ENCODE data around the gene MYO5C.
"Not testable (repeated sequence)": the region's sequence is repeated elsewhere in the genome, so short reads cannot be mapped to it uniquely, and the experiment has no call there.

MYO5C gene

DNA sequence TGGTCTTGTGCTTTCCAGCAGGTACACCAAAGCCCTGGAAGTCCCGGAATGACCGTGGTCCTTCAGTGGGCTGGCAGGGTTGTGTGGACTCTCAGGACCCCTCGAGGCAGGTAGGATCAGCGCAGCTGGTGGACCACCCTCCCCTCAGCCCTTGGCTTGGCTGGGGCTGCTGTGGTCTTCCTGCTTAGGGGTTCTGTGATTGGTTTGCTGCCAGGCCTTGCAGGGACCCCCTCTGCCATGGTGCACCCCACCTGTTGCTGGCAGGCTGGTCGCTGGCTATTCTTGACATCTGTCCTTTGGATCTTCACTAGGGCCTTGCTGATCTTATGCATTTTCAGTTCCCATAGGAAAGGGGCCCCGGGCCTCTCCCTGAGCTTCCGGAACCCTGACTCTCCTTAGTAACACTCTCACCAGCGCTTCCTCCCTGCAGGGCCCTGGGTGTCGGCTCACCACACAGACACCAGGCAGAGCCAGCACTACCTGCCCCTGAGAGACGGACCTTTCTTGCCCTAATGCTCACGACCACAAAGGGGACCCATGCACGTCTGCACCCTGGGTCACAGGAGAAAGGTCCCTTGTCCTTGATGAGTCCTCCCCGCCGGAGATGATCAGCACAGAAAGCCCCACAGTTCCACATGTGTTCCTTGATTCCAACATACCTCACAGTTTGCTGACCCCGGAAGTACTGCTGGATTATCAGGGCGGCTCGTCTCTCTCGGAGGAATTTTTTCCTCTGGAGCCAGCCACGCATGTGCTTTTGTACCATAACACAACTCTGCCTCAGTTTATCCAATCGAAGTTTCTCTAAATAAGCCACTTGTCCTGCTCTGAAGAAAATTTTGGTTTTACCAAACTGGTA lies 51.7 kb downstream of the MYO5C start:
- no peak overlapping the region for H2AFZ ChIP-seq (ENCODE audit: low read depth, low read length)
- no peaks in the 10 kb centered on the region for H3K36me3 ChIP-seq (replicated peaks; ENCODE audit: low read depth, low read length)
- no peak overlapping the region for H3K4me3 ChIP-seq (ENCODE audit: low read length)
- peaks cover 9% of the 10 kb centered on the region for H3K4me1 ChIP-seq (ENCODE audit: low read length)
- H3K9me3 ChIP-seq (ENCODE audit: insufficient read depth, low read length): no peaks in the 10 kb centered on the region
- no peaks in the 10 kb centered on the region for H4K20me1 ChIP-seq (ENCODE audit: insufficient read depth, low read length)
- H3K27me3 ChIP-seq (ENCODE audit: low read depth, low read length): no peaks in the 10 kb centered on the region
- no peak overlapping the region for H3K9ac ChIP-seq (ENCODE audit: low read length)
- no peak overlapping the region for H3K4me2 ChIP-seq (ENCODE audit: low read length)
- TF ChIP-seq EZH2phosphoT487 (IDR thresholded peaks at IDR 0.05; ENCODE audit: low read depth): no peak
- no peak for TF ChIP-seq CTCF (IDR thresholded peaks at IDR 0.05; ENCODE audit: low read depth, low read length)
- H3K79me2 ChIP-seq (ENCODE audit: low read length): no peaks in the 10 kb centered on the region
- H3K27ac ChIP-seq (ENCODE audit: low read length): no peak overlapping the region

DNA sequence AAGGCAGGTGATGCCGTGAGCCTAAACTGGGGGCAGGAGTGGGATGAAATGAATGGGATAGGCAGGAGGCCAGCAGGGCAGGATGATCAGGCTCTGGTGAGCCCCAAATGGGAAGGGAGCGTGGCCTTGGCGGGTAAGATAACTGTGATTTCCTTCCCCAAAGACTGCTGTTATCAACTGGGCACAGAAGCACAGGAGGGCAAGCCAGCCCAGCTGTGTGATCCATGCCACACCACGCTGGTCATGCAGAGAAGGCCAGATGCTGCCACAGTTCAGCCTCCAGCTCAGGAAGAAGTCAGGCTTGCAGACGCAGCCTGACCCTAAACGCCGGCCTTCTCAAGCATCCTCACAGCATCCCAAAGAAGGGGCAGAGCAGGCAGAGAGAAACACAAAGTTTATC lies 52.3 kb downstream of the MYO5C start:
- no peaks in the 10 kb centered on the region for H3K9me3 ChIP-seq (ENCODE audit: insufficient read depth, low read length)
- no peaks in the 10 kb centered on the region for H4K20me1 ChIP-seq (ENCODE audit: insufficient read depth, low read length)
- no peak overlapping the region for H3K27ac ChIP-seq (ENCODE audit: low read length)
- no peaks in the 10 kb centered on the region for H3K79me2 ChIP-seq (ENCODE audit: low read length)
- no peak overlapping the region for H3K9ac ChIP-seq (ENCODE audit: low read length)
- H3K36me3 ChIP-seq (replicated peaks; ENCODE audit: low read depth, low read length): no peaks in the 10 kb centered on the region
- H2AFZ ChIP-seq (ENCODE audit: low read depth, low read length): no peak overlapping the region
- TF ChIP-seq CTCF (IDR thresholded peaks at IDR 0.05; ENCODE audit: low read depth, low read length) (no peak), EZH2phosphoT487 (IDR thresholded peaks at IDR 0.05; ENCODE audit: low read depth) (no peak)
- H3K4me2 ChIP-seq (ENCODE audit: low read length): no peak overlapping the region
- H3K4me3 ChIP-seq (ENCODE audit: low read length): no peak overlapping the region
- no peaks in the 10 kb centered on the region for H3K27me3 ChIP-seq (ENCODE audit: low read depth, low read length)
- H3K4me1 ChIP-seq (ENCODE audit: low read length): peaks cover 9% of the 10 kb centered on the region

DNA sequence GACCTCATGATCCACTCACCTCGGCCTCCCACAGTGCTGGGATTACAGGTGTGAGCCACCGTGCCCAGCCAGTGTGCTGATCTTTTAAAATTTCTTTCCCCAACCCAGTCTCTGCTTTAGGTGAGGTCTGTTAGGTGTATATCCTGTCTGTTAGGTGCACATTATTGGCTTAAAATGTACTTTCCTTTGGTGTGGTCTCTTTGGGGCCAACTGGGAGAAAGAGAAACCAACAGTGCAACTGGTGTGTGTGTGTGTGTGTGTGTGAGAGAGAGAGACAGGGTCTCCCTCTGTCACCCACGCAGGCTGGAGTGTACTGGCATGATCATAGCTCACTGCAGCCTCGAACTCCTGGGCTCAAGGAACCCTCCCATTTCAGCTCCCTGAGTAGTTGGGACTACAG lies 54.1 kb downstream of the MYO5C start:
- H3K27me3 ChIP-seq (ENCODE audit: low read depth, low read length): no peaks in the 10 kb centered on the region
- H3K9me3 ChIP-seq (ENCODE audit: insufficient read depth, low read length): no peaks in the 10 kb centered on the region
- no peak for TF ChIP-seq CTCF (IDR thresholded peaks at IDR 0.05; ENCODE audit: low read depth, low read length)
- TF ChIP-seq EZH2phosphoT487 (IDR thresholded peaks at IDR 0.05; ENCODE audit: low read depth): no peak
- H3K4me2 ChIP-seq (ENCODE audit: low read length): no peak overlapping the region
- H2AFZ ChIP-seq (ENCODE audit: low read depth, low read length): no peak overlapping the region
- no peaks in the 10 kb centered on the region for H3K36me3 ChIP-seq (replicated peaks; ENCODE audit: low read depth, low read length)
- no peaks in the 10 kb centered on the region for H4K20me1 ChIP-seq (ENCODE audit: insufficient read depth, low read length)
- no peak overlapping the region for H3K27ac ChIP-seq (ENCODE audit: low read length)
- no peak overlapping the region for H3K4me3 ChIP-seq (ENCODE audit: low read length)
- H3K79me2 ChIP-seq (ENCODE audit: low read length): no peaks in the 10 kb centered on the region
- peaks cover 13% of the 10 kb centered on the region for H3K4me1 ChIP-seq (ENCODE audit: low read length)
- H3K9ac ChIP-seq (ENCODE audit: low read length): no peak overlapping the region

GRCh38 chr15:52240166-52240565 lies 55.4 kb downstream of the MYO5C start:
- Histone ChIP-seq H3K4me2 (ENCODE audit: low read length) (no peak overlapping the region), H2AFZ (ENCODE audit: low read depth, low read length) (no peak overlapping the region), H4K20me1 (ENCODE audit: insufficient read depth, low read length) (no peaks in the 10 kb centered on the region), H3K27me3 (ENCODE audit: low read depth, low read length) (no peaks in the 10 kb centered on the region), H3K4me3 (ENCODE audit: low read length) (no peak overlapping the region), H3K36me3 (replicated peaks; ENCODE audit: low read depth, low read length) (no peaks in the 10 kb centered on the region), H3K9ac (ENCODE audit: low read length) (no peak overlapping the region), H3K4me1 (ENCODE audit: low read length) (peaks cover 26% of the 10 kb centered on the region), H3K79me2 (ENCODE audit: low read length) (no peaks in the 10 kb centered on the region), H3K27ac (ENCODE audit: low read length) (no peak overlapping the region), H3K9me3 (ENCODE audit: insufficient read depth, low read length) (no peaks in the 10 kb centered on the region)
- TF ChIP-seq EZH2phosphoT487 (IDR thresholded peaks at IDR 0.05; ENCODE audit: low read depth) (no peak), CTCF (IDR thresholded peaks at IDR 0.05; ENCODE audit: low read depth, low read length) (no peak)

GRCh38 chr15:52238989-52239525 lies 56.5 kb downstream of the MYO5C start:
- not testable (repeated sequence) for H3K4me3 ChIP-seq (ENCODE audit: low read length); H3K27me3 ChIP-seq (ENCODE audit: low read depth, low read length); H3K9ac ChIP-seq (ENCODE audit: low read length); H3K4me2 ChIP-seq (ENCODE audit: low read length); H3K27ac ChIP-seq (ENCODE audit: low read length); H2AFZ ChIP-seq (ENCODE audit: low read depth, low read length); H3K9me3 ChIP-seq (ENCODE audit: insufficient read depth, low read length); H3K79me2 ChIP-seq (ENCODE audit: low read length); H4K20me1 ChIP-seq (ENCODE audit: insufficient read depth, low read length); H3K36me3 ChIP-seq (replicated peaks; ENCODE audit: low read depth, low read length)
- peaks cover 35% of the 10 kb centered on the region for H3K4me1 ChIP-seq (ENCODE audit: low read length)

Data from OCI-LY3 (cell line).